HepG2 (cell line): ENCODE data around the gene SNRNP48. TPM values are rescaled to one million over a fixed set of nuclear protein-coding genes. Genes with fewer than 3 reads are reported as not detected.
A peak's percentile ranks its signal among the peaks of the same experiment; 100 is the strongest.

ENCODE experiments used
- NONO ChIP-seq, 2 experiments: fragments of 450-650 bp in 1 of 2; sonication (generic) in 1 of 2; formaldehyde crosslinking in 1 of 2; IDR thresholded peaks in 1 of 2; conservative IDR thresholded peaks in 1 of 2; 2 replicates each; pipeline versions ENCODE4 v1.6.1 to v1.8.0; 2017 to 2022; ENCODE audit warnings: mild to moderate bottlenecking in 1 of 2, missing genetic modification reagents in 1 of 2, moderate library complexity in 1 of 2
- POGZ ChIP-seq: sonication (generic); formaldehyde crosslinking; IDR thresholded peaks from 2 replicates; pipeline ENCODE4 v1.4.0; 2020; ENCODE audit warnings: mild to moderate bottlenecking, missing genetic modification reagents
- RNF2 ChIP-seq: fragments of 450-650 bp; conservative IDR thresholded peaks from 2 replicates; pipeline ENCODE4 v1.6.1; 2016; ENCODE audit warnings: low read depth
- RXRA ChIP-seq: sonication (generic); formaldehyde crosslinking; IDR thresholded peaks from 2 replicates; pipeline ENCODE4 v1.5.1; 2020; ENCODE audit warnings: missing genetic modification reagents
- ZBTB38 ChIP-seq: sonication (generic); formaldehyde crosslinking; IDR thresholded peaks from 2 replicates; pipeline ENCODE4 v1.5.1; 2020; ENCODE audit warnings: mild to moderate bottlenecking, missing genetic modification reagents
- ZFP62 ChIP-seq: sonication (generic); formaldehyde crosslinking; IDR thresholded peaks from 2 replicates; pipeline ENCODE4 v1.4.0; 2020; ENCODE audit warnings: missing genetic modification reagents
- ZNF260 ChIP-seq: sonication (generic); formaldehyde crosslinking; IDR thresholded peaks from 2 replicates; pipeline ENCODE4 v1.4.0; 2020; ENCODE audit warnings: missing genetic modification reagents, low read depth, mild to moderate bottlenecking, borderline replicate concordance
- ZNF343 ChIP-seq: sonication (generic); formaldehyde crosslinking; IDR thresholded peaks from 2 replicates; pipeline ENCODE4 v1.4.0; 2020; ENCODE audit warnings: mild to moderate bottlenecking, missing genetic modification reagents
- ZNF891 ChIP-seq: sonication (generic); formaldehyde crosslinking; IDR thresholded peaks from 2 replicates; pipeline ENCODE4 v1.5.0; 2020; ENCODE audit warnings: mild to moderate bottlenecking, missing genetic modification reagents
- polyA plus RNA-seq, 8 experiments: library from polyadenylated mRNA; depleted of rRNA in 3 of 8; stranded (reverse) in 7 of 8; unstranded in 1 of 8; fragments of >200 nt; fragmentation: Illumina TruSeq in 4 of 8; extraction: Trizol in 4 of 8; gene quantifications; 2 replicates each; pipeline versions ENCODE4 v1.2.1 to v1.2.3, GENCODE V29; 2011 to 2016; ENCODE audit warnings: low read depth in 4 of 8, missing spikeins in 1 of 8, mixed read lengths in 1 of 8; ENCODE audit not compliant: insufficient read depth in 1 of 8
- total RNA-seq, 5 experiments: library from RNA; depleted of rRNA; stranded (reverse); fragments of >200 nt; fragmentation: Illumina TruSeq; extraction: Trizol; gene quantifications; 2 replicates each; pipeline ENCODE4 v1.2.3, GENCODE V29; 2016; ENCODE audit warnings: low read depth in 1 of 5
- TF ChIP-seq, protein P1 (sequence below), 2 experiments: fragments of 450-650 bp in 1 of 2; sonication (generic) in 1 of 2; formaldehyde crosslinking in 1 of 2; IDR thresholded peaks; 2 replicates each; pipeline versions ENCODE4 v1.6.1 to v1.8.0; 2016 to 2022; ENCODE audit warnings: antibody characterized with exemption in 1 of 2, mild to moderate bottlenecking in 1 of 2, missing genetic modification reagents in 1 of 2
- TF ChIP-seq, protein P2 (sequence below): IDR thresholded peaks from 2 replicates; pipeline ENCODE4 v1.6.1; 2016
- TF ChIP-seq, protein P3 (sequence below): sonication (generic); formaldehyde crosslinking; IDR thresholded peaks from 2 replicates; pipeline ENCODE4 v1.4.0; 2020; ENCODE audit warnings: mild to moderate bottlenecking, missing genetic modification reagents

SNRNP48 gene
- total and polyA plus RNA-seq, 2 of the 13 experiments (the other 11 are each of a cell fraction or from before 2014, with no cell fraction given) = 17.5 to 47.5 TPM

DNA sequence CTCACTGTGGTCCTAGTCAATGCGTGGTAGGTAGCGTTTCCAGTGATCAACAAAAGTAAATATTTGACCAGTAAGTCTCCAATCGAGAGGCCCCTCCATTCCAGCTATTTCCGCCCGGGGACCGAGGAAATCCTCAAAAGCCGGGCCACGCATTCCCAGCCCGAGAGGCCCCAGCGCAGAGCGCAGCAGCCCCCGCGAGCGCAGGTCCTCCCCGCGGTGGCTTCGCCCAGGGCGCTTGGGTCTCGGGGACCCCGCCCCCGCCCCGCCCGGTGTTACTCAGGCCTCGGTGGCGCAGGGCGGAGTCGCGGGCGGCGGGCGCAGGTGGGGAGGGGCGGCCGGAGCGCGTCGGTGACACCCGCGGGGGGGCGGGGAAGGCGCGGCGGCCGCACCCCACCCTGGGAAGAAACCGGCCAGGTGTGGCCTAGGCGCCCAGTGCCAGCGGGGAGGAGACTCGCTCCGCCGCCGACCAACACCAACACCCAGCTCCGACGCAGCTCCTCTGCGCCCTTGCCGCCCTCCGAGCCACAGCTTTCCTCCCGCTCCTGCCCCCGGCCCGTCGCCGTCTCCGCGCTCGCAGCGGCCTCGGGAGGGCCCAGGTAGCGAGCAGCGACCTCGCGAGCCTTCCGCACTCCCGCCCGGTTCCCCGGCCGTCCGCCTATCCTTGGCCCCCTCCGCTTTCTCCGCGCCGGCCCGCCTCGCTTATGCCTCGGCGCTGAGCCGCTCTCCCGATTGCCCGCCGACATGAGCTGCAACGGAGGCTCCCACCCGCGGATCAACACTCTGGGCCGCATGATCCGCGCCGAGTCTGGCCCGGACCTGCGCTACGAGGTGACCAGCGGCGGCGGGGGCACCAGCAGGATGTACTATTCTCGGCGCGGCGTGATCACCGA is 48.6 kb upstream of the SNRNP48 start, which contains the start of gene DSP (continued):
- TF ChIP-seq, protein P1, sequence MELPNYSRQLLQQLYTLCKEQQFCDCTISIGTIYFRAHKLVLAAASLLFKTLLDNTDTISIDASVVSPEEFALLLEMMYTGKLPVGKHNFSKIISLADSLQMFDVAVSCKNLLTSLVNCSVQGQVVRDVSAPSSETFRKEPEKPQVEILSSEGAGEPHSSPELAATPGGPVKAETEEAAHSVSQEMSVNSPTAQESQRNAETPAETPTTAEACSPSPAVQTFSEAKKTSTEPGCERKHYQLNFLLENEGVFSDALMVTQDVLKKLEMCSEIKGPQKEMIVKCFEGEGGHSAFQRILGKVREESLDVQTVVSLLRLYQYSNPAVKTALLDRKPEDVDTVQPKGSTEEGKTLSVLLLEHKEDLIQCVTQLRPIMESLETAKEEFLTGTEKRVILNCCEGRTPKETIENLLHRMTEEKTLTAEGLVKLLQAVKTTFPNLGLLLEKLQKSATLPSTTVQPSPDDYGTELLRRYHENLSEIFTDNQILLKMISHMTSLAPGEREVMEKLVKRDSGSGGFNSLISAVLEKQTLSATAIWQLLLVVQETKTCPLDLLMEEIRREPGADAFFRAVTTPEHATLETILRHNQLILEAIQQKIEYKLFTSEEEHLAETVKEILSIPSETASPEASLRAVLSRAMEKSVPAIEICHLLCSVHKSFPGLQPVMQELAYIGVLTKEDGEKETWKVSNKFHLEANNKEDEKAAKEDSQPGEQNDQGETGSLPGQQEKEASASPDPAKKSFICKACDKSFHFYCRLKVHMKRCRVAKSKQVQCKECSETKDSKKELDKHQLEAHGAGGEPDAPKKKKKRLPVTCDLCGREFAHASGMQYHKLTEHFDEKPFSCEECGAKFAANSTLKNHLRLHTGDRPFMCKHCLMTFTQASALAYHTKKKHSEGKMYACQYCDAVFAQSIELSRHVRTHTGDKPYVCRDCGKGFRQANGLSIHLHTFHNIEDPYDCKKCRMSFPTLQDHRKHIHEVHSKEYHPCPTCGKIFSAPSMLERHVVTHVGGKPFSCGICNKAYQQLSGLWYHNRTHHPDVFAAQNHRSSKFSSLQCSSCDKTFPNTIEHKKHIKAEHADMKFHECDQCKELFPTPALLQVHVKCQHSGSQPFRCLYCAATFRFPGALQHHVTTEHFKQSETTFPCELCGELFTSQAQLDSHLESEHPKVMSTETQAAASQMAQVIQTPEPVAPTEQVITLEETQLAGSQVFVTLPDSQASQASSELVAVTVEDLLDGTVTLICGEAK (IDR thresholded peaks at IDR 0.05) = no peak
- TF ChIP-seq, protein P1 (CRISPR knock-in tag; IDR thresholded peaks at IDR 0.05) = peak; percentile 63; the same call in 1 of the 2 replicates
- no peak; the same call in 1 of the 2 replicates for TF ChIP-seq ZNF343 (CRISPR knock-in tag)
- TF ChIP-seq, protein P2, sequence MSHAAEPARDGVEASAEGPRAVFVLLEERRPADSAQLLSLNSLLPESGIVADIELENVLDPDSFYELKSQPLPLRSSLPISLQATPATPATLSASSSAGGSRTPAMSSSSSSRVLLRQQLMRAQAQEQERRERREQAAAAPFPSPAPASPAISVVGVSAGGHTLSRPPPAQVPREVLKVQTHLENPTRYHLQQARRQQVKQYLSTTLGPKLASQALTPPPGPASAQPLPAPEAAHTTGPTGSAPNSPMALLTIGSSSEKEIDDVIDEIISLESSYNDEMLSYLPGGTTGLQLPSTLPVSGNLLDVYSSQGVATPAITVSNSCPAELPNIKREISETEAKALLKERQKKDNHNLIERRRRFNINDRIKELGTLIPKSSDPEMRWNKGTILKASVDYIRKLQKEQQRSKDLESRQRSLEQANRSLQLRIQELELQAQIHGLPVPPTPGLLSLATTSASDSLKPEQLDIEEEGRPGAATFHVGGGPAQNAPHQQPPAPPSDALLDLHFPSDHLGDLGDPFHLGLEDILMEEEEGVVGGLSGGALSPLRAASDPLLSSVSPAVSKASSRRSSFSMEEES (CRISPR knock-in tag) = peak; percentile 86; the same call in 1 of the 2 replicates
- TF ChIP-seq ZFP62 (CRISPR knock-in tag) = no peak
- TF ChIP-seq ZNF260 (CRISPR knock-in tag) = no peak
- peak; percentile 16; the same call in 1 of the 2 replicates for TF ChIP-seq ZBTB38 (CRISPR knock-in tag)
- peak; percentile 16; the same call in 1 of the 2 replicates for TF ChIP-seq RNF2
- TF ChIP-seq, protein P3, sequence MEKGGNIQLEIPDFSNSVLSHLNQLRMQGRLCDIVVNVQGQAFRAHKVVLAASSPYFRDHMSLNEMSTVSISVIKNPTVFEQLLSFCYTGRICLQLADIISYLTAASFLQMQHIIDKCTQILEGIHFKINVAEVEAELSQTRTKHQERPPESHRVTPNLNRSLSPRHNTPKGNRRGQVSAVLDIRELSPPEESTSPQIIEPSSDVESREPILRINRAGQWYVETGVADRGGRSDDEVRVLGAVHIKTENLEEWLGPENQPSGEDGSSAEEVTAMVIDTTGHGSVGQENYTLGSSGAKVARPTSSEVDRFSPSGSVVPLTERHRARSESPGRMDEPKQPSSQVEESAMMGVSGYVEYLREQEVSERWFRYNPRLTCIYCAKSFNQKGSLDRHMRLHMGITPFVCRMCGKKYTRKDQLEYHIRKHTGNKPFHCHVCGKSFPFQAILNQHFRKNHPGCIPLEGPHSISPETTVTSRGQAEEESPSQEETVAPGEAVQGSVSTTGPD (CRISPR knock-in tag) = no peak
- peak; percentile 91 for TF ChIP-seq RXRA (CRISPR knock-in tag)
- peak; percentile 55; the same call in 1 of the 2 replicates for TF ChIP-seq ZNF891 (CRISPR knock-in tag)
- TF ChIP-seq POGZ (CRISPR knock-in tag) = peak; percentile 94
- TF ChIP-seq NONO (IDR thresholded peaks at IDR 0.05) = no peak
- TF ChIP-seq NONO (CRISPR knock-in tag; conservative IDR thresholded peaks at IDR 0.05) = peak; percentile 59
